HepG2 (cell line): ENCODE measurements around the gene IQCE. TPM values are rescaled to one million over a fixed set of nuclear protein-coding genes. Genes with fewer than 3 reads are reported as not detected.

Experiments used
- ATAC-seq: fragments of 200-7000 bp; cut with Tn5 transposase; 3 replicates; pipeline ENCODE4 v1.9.1; 2020; ENCODE audit warnings: mild to moderate bottlenecking, moderate library complexity
- BruUV-seq: library from RNA; stranded (reverse); fragments of 400-500 nt; replicated peaks from 2 replicates; lab custom pipeline; 2021; lab: Mats Ljungman, UMichigan
- CTCF ChIA-PET: fragments of 300-600 bp; formaldehyde crosslinking; extraction: SDS; loops from one replicate; lab custom pipeline; 2021; ENCODE audit warnings: low total read pairs, inconsistent platforms, low intra/inter-chr PET ratio; lab: Yijun Ruan, JAX
- POLR2A ChIA-PET: fragments of 350-600 bp; sonication (Branson Sonifier 250); formaldehyde crosslinking; loops from one replicate; lab custom pipeline; 2020; ENCODE audit warnings: antibody characterized with exemption, inconsistent platforms; lab: Yijun Ruan, JAX
- DNase-seq: peaks from one replicate; pipeline ENCODE4 v3.0.0-alpha.2; 2015; ENCODE audit warnings: low spot score
- FAIRE-seq: peaks from 3 replicates; lab custom pipeline; 2011; peaks lifted over from hg19 to GRCh38; lab: Jason Lieb, UNC
- H2AFZ ChIP-seq: one replicate; pipeline ENCODE4 v1.6.1; 2011; ENCODE audit warnings: low read length, inconsistent platforms
- H3K27ac ChIP-seq: fragments of 300-600 bp; 3 replicates; pipeline ENCODE4 v1.8.0; 2011; ENCODE audit warnings: mixed run types, mild to moderate bottlenecking, mixed read lengths, low read length, inconsistent platforms; ENCODE audit not compliant: insufficient read depth; ENCODE audit errors: extremely low read length
- H3K27me3 ChIP-seq, 2 experiments: fragments of 200-600 bp in 1 of 2; 2 replicates in 1 of 2; 3 replicates in 1 of 2; pipeline versions ENCODE4 v1.6.0 to v1.8.0; 2011; ENCODE audit warnings: low read length in 2 of 2, mild to moderate bottlenecking in 2 of 2, moderate library complexity in 2 of 2, inconsistent platforms in 1 of 2; ENCODE audit not compliant: insufficient read depth in 2 of 2, control insufficient read depth in 1 of 2
- H3K36me3 ChIP-seq, 2 experiments: fragments of 200-600 bp in 1 of 2; replicated peaks in 1 of 2; 2 replicates in 1 of 2; 3 replicates in 1 of 2; pipeline versions ENCODE4 v1.5.1 to v1.8.0; 2011; ENCODE audit warnings: low read length in 2 of 2, inconsistent platforms in 1 of 2; ENCODE audit not compliant: insufficient read depth in 2 of 2, control insufficient read depth in 1 of 2
- H3K4me1 ChIP-seq: 2 replicates; pipeline ENCODE4 v1.5.1; 2012; ENCODE audit warnings: low read length, inconsistent platforms; ENCODE audit not compliant: insufficient read depth
- H3K4me2 ChIP-seq: 2 replicates; pipeline ENCODE4 v1.6.0; 2011; ENCODE audit warnings: low read depth, low read length, inconsistent platforms
- H3K4me3 ChIP-seq, 3 experiments: fragments of 200-600 bp in 1 of 3; sonication (generic), shearing (Covaris generic) in 1 of 3; replicated peaks in 1 of 3; 2 replicates each; pipeline ENCODE4 v1.5.1; 2011 to 2016; ENCODE audit warnings: low read length in 3 of 3, inconsistent platforms in 2 of 3, low read depth in 2 of 3, mild to moderate bottlenecking in 2 of 3, control low read depth in 1 of 3, mixed read lengths in 1 of 3; ENCODE audit not compliant: insufficient read depth in 1 of 3
- H3K79me2 ChIP-seq: one replicate; pipeline ENCODE4 v1.6.1; 2011; ENCODE audit warnings: low read length, inconsistent platforms; ENCODE audit not compliant: insufficient read depth
- H3K9ac ChIP-seq: 2 replicates; pipeline ENCODE4 v1.6.0; 2011; ENCODE audit warnings: mild to moderate bottlenecking, low read depth, low read length, inconsistent platforms; ENCODE audit not compliant: insufficient read depth
- H3K9me3 ChIP-seq: 2 replicates; pipeline ENCODE4 v1.5.1; 2012; ENCODE audit warnings: mild to moderate bottlenecking, low read length
- H4K20me1 ChIP-seq: 2 replicates; pipeline ENCODE4 v1.6.0; 2011; ENCODE audit warnings: inconsistent platforms, mild to moderate bottlenecking, low read length, moderate library complexity; ENCODE audit not compliant: insufficient read depth
- AGO1 ChIP-seq: fragments of 200-400 bp; formaldehyde crosslinking; IDR thresholded peaks from 2 replicates; pipeline ENCODE4 v1.6.1; 2017; ENCODE audit warnings: mild to moderate bottlenecking, low read depth, low read length, moderate library complexity; ENCODE audit not compliant: poor library complexity, severe bottlenecking
- BHLHE40 ChIP-seq: IDR thresholded peaks from 2 replicates; pipeline ENCODE4 v1.6.1; 2011; ENCODE audit warnings: low read length, improper control_type of control experiment
- HNF4G ChIP-seq, 2 experiments: sonication (generic) in 1 of 2; formaldehyde crosslinking in 1 of 2; IDR thresholded peaks; 2 replicates each; pipeline versions ENCODE4 v1.4.0 to v1.6.1; 2011 to 2020; ENCODE audit warnings: borderline replicate concordance in 2 of 2, low read depth in 2 of 2, mild to moderate bottlenecking in 2 of 2, low read length in 1 of 2, missing genetic modification reagents in 1 of 2, moderate library complexity in 1 of 2
- SOX13 ChIP-seq, 3 experiments: fragments of 450-650 bp in 1 of 3; sonication (generic) in 1 of 3; formaldehyde crosslinking in 1 of 3; IDR thresholded peaks in 2 of 3; conservative IDR thresholded peaks in 1 of 3; 2 replicates each; pipeline versions ENCODE4 v1.5.0 to v1.6.1; 2016 to 2020; ENCODE audit warnings: antibody characterized with exemption in 1 of 3, mild to moderate bottlenecking in 1 of 3, missing compliant biosample characterization in 1 of 3, missing genetic modification reagents in 1 of 3, moderate library complexity in 1 of 3
- SP5 ChIP-seq: IDR thresholded peaks from 2 replicates; pipeline ENCODE4 v1.6.1; 2016; ENCODE audit warnings: low read depth, borderline replicate concordance
- ZNF883 ChIP-seq: sonication (generic); formaldehyde crosslinking; IDR thresholded peaks from 2 replicates; pipeline ENCODE4 v1.5.1; 2020; ENCODE audit warnings: mild to moderate bottlenecking, missing genetic modification reagents; ENCODE audit errors: not compliant biosample characterization
- whole genome bisulfite sequencing: methylation state at CpG from one replicate; pipeline ENCODE4 v1.1.6; 2017; ENCODE audit warnings: low lambda C conversion rate; 5-methylcytosine and 5-hydroxymethylcytosine counted together
- in situ Hi-C: cut with HindIII; loops from 2 replicates; pipeline ENCODE4 v1.10.0; 2017; ENCODE audit warnings: low pct_unique_long_range_greater_than_20kb; ENCODE audit not compliant: extremely low pct_ligation_motif_present
- intact Hi-C: fragments of 100-400 bp; cut with micrococcal nuclease; formaldehyde crosslinking; loops from one replicate; pipeline ENCODE4 v1.10.0; 2022; ENCODE audit not compliant: unreplicated experiment
- polyA plus RNA-seq, 8 experiments: library from polyadenylated mRNA; depleted of rRNA in 3 of 8; stranded (reverse) in 7 of 8; unstranded in 1 of 8; fragments of >200 nt; fragmentation: Illumina TruSeq in 4 of 8; extraction: Trizol in 4 of 8; gene quantifications; 2 replicates each; pipeline versions ENCODE4 v1.2.1 to v1.2.3, GENCODE V29; 2011 to 2016; ENCODE audit warnings: low read depth in 4 of 8, missing spikeins in 1 of 8, mixed read lengths in 1 of 8; ENCODE audit not compliant: insufficient read depth in 1 of 8
- total RNA-seq, 5 experiments: library from RNA; depleted of rRNA; stranded (reverse); fragments of >200 nt; fragmentation: Illumina TruSeq; extraction: Trizol; gene quantifications; 2 replicates each; pipeline ENCODE4 v1.2.3, GENCODE V29; 2016; ENCODE audit warnings: low read depth in 1 of 5
- TF ChIP-seq, protein P1 (sequence below): sonication (generic); formaldehyde crosslinking; IDR thresholded peaks from 2 replicates; pipeline ENCODE4 v1.4.0; 2020; ENCODE audit warnings: missing genetic modification reagents
- TF ChIP-seq, protein P2 (sequence below): sonication (generic); formaldehyde crosslinking; IDR thresholded peaks from 2 replicates; pipeline ENCODE4 v1.4.0; 2020; ENCODE audit warnings: missing genetic modification reagents, borderline replicate concordance
- TF ChIP-seq, protein P3 (sequence below): sonication (generic); formaldehyde crosslinking; IDR thresholded peaks from 2 replicates; pipeline ENCODE4 v1.4.0; 2020; ENCODE audit warnings: missing genetic modification reagents, borderline replicate concordance

Gene IQCE
- total and polyA plus RNA-seq, 2 of the 13 experiments (the other 11 are each of a cell fraction or from before 2014, with no cell fraction given) = 1.5 to 2.5 TPM

DNA sequence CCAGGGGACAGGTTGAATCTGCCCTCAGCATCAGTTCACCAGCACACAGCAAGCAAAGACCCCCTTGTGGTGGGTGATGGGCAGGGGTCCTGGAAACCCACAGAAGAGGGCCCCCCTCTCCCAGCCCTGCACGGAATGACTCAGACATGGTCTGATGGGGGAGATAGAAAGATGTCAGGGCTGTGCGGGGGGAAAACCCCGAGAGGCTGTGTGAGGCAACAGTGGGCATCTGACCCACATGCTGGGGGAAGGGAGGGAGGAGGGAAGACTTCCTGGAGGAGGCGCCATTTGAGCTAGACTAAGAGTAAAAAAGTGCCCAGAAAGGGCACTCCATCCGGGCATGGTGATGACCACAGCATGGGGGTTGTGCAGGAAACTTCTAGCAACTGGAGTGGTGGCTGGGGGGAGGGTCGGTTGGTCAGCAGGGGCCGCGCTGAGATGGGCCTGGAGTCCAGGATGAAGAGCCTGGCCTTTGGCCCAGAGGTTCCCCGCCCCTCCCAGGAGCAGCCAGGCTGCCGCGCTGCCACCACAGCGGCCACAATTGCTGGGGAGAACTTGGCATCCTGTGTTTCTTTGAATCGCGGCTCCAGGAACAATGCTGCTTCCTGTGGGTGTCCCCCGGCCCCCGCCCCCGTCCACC is 36.7 kb upstream of the IQCE start:
- Histone ChIP-seq H3K27ac (no peak overlapping the region), H3K9ac (no peak overlapping the region), H2AFZ (no peak overlapping the region), H3K27me3 (peaks cover 1 to 54% of the 10 kb centered on the region in 2 experiments), H4K20me1 (no peaks in the 10 kb centered on the region), H3K4me3 (peak overlapping the region in 2 of 3 experiments; percentile 39 to 66; a peak in 3 of 6 replicates), H3K9me3 (no peaks in the 10 kb centered on the region), H3K36me3 (no peaks in the 10 kb centered on the region), H3K79me2 (no peaks in the 10 kb centered on the region), H3K4me1 (peaks cover 58% of the 10 kb centered on the region), H3K4me2 (peak overlapping the region; percentile 56)
- in situ Hi-C loops (no loop called here), intact Hi-C loops (loop anchor here (5.0 kb wide), 1 partner anchor 45 kb away; the partner anchor contains the start of gene GRIFIN)
- ChIA-PET POLR2A (no interaction called here), CTCF (no interaction called here)
- BruUV-seq = no TSS peak
- 11% methylated on average over 5 of the region's 17 CpGs for WGBS
- ATAC-seq (peak; percentile 6; the same call in 1 of the 3 replicates), DNase-seq (no peak), FAIRE-seq (no peak)
- TF ChIP-seq SOX13 (IDR thresholded peaks at IDR 0.05) (no peak), SOX13 (CRISPR knock-in tag; conservative IDR thresholded peaks at IDR 0.05 in 1 of 2, IDR thresholded peaks at IDR 0.05 in 1 of 2) (peak in 1 of 2 experiments; percentile 47; a peak in 2 of 4 replicates), HNF4G (IDR thresholded peaks at IDR 0.05; ENCODE audit: borderline replicate concordance, low read depth, low read length) (peak; percentile 48; the same call in 1 of the 2 replicates), HNF4G (CRISPR knock-in tag; IDR thresholded peaks at IDR 0.05; ENCODE audit: borderline replicate concordance, low read depth) (no peak), ZNF883 (CRISPR knock-in tag) (peak; percentile 43), AGO1 (peak; percentile 6), BHLHE40 (no peak), SP5 (CRISPR knock-in tag) (peak; percentile 50; the same call in 1 of the 2 replicates)
- TF ChIP-seq, protein P1, sequence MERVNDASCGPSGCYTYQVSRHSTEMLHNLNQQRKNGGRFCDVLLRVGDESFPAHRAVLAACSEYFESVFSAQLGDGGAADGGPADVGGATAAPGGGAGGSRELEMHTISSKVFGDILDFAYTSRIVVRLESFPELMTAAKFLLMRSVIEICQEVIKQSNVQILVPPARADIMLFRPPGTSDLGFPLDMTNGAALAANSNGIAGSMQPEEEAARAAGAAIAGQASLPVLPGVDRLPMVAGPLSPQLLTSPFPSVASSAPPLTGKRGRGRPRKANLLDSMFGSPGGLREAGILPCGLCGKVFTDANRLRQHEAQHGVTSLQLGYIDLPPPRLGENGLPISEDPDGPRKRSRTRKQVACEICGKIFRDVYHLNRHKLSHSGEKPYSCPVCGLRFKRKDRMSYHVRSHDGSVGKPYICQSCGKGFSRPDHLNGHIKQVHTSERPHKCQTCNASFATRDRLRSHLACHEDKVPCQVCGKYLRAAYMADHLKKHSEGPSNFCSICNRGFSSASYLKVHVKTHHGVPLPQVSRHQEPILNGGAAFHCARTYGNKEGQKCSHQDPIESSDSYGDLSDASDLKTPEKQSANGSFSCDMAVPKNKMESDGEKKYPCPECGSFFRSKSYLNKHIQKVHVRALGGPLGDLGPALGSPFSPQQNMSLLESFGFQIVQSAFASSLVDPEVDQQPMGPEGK = peak; percentile 50; the same call in 1 of the 2 replicates
- TF ChIP-seq, protein P2, sequence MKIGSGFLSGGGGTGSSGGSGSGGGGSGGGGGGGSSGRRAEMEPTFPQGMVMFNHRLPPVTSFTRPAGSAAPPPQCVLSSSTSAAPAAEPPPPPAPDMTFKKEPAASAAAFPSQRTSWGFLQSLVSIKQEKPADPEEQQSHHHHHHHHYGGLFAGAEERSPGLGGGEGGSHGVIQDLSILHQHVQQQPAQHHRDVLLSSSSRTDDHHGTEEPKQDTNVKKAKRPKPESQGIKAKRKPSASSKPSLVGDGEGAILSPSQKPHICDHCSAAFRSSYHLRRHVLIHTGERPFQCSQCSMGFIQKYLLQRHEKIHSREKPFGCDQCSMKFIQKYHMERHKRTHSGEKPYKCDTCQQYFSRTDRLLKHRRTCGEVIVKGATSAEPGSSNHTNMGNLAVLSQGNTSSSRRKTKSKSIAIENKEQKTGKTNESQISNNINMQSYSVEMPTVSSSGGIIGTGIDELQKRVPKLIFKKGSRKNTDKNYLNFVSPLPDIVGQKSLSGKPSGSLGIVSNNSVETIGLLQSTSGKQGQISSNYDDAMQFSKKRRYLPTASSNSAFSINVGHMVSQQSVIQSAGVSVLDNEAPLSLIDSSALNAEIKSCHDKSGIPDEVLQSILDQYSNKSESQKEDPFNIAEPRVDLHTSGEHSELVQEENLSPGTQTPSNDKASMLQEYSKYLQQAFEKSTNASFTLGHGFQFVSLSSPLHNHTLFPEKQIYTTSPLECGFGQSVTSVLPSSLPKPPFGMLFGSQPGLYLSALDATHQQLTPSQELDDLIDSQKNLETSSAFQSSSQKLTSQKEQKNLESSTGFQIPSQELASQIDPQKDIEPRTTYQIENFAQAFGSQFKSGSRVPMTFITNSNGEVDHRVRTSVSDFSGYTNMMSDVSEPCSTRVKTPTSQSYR (CRISPR knock-in tag) = 0 out of 2 replicates have a peak, but pooled peaks have one; percentile 51
- TF ChIP-seq, protein P3, sequence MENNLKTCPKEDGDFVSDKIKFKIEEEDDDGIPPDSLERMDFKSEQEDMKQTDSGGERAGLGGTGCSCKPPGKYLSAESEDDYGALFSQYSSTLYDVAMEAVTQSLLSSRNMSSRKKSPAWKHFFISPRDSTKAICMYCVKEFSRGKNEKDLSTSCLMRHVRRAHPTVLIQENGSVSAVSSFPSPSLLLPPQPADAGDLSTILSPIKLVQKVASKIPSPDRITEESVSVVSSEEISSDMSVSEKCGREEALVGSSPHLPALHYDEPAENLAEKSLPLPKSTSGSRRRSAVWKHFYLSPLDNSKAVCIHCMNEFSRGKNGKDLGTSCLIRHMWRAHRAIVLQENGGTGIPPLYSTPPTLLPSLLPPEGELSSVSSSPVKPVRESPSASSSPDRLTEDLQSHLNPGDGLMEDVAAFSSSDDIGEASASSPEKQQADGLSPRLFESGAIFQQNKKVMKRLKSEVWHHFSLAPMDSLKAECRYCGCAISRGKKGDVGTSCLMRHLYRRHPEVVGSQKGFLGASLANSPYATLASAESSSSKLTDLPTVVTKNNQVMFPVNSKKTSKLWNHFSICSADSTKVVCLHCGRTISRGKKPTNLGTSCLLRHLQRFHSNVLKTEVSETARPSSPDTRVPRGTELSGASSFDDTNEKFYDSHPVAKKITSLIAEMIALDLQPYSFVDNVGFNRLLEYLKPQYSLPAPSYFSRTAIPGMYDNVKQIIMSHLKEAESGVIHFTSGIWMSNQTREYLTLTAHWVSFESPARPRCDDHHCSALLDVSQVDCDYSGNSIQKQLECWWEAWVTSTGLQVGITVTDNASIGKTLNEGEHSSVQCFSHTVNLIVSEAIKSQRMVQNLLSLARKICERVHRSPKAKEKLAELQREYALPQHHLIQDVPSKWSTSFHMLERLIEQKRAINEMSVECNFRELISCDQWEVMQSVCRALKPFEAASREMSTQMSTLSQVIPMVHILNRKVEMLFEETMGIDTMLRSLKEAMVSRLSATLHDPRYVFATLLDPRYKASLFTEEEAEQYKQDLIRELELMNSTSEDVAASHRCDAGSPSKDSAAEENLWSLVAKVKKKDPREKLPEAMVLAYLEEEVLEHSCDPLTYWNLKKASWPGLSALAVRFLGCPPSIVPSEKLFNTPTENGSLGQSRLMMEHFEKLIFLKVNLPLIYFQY (CRISPR knock-in tag) = no peak
